H1 (cell line): ENCODE measurements around the gene LIX1L. TPM values are rescaled to one million over a fixed set of nuclear protein-coding genes. Genes with fewer than 3 reads are reported as not detected.

Experiments
- CHD7 ChIP-seq: fragments of 300-600 bp; sonication (generic); IDR thresholded peaks from 2 replicates; pipeline ENCODE4 v1.7.1; 2012; ENCODE audit warnings: low read length, moderate library complexity, mild to moderate bottlenecking, inconsistent platforms; ENCODE audit not compliant: insufficient replicate concordance
- E2F6 ChIP-seq: IDR thresholded peaks from 2 replicates; pipeline ENCODE4 v1.6.1; 2012; ENCODE audit warnings: inconsistent platforms
- EP300 ChIP-seq, 2 experiments: IDR thresholded peaks; 1 replicate in 1 of 2; 2 replicates in 1 of 2; pipeline ENCODE4 v1.6.1; 2011 to 2012; ENCODE audit warnings: low read depth in 2 of 2, low read length in 2 of 2, mild to moderate bottlenecking in 2 of 2, borderline replicate concordance in 1 of 2, inconsistent platforms in 1 of 2, moderate library complexity in 1 of 2
- POLR2A ChIP-seq, 2 experiments: IDR thresholded peaks; 1 replicate in 1 of 2; 2 replicates in 1 of 2; pipeline ENCODE4 v1.6.1; 2011; ENCODE audit warnings: low read depth in 2 of 2, low read length in 2 of 2, mild to moderate bottlenecking in 2 of 2; ENCODE audit errors: control extremely low read depth in 1 of 2
- POLR2AphosphoS5 ChIP-seq: IDR thresholded peaks from 2 replicates; pipeline ENCODE4 v1.6.1; 2011; ENCODE audit warnings: low read depth, low read length
- SP1 ChIP-seq: IDR thresholded peaks from 2 replicates; pipeline ENCODE4 v1.6.1; 2011; ENCODE audit warnings: low read depth, low read length
- SP4 ChIP-seq: IDR thresholded peaks from 2 replicates; pipeline ENCODE4 v1.6.1; 2012; ENCODE audit warnings: low read length, inconsistent platforms
- SRF ChIP-seq: IDR thresholded peaks from 2 replicates; pipeline ENCODE4 v1.6.1; 2011; ENCODE audit warnings: mild to moderate bottlenecking, low read depth, low read length, moderate library complexity
- TAF7 ChIP-seq: optimal IDR thresholded peaks from 2 replicates; pipeline ENCODE3; 2011; ENCODE audit warnings: low read depth, mild to moderate bottlenecking, inconsistent platforms, low read length, moderate library complexity, borderline replicate concordance
- USF2 ChIP-seq: IDR thresholded peaks from 2 replicates; pipeline ENCODE4 v1.6.1; 2011; ENCODE audit warnings: low read length, improper control_type of control experiment
- polyA plus RNA-seq, 7 experiments: library from polyadenylated mRNA; depleted of rRNA in 3 of 7; stranded (reverse) in 5 of 7; unstranded in 2 of 7; fragments of >200 nt in 5 of 7; fragments of 200-250 nt in 2 of 7; gene quantifications; 1 replicate in 5 of 7; 2 replicates in 1 of 7; 4 replicates in 1 of 7; pipeline versions ENCODE4 v1.2.1 to v1.2.3, GENCODE V29; 2011 to 2013; ENCODE audit warnings: missing spikeins in 2 of 7, mixed read lengths in 2 of 7
- total RNA-seq: library from RNA; stranded (reverse); fragmentation: NEBNext Ultra II Directional; extraction: Animal tissue kit (Norgen Biotek cat#: 25700); gene quantifications from 2 replicates; pipeline ENCODE4 v1.2.1, GENCODE V29; 2021

LIX1L gene
- total and polyA plus RNA-seq, 2 of the 8 experiments (the other 6 are each of a cell fraction or from before 2014, with no cell fraction given): 2.9 to 3.7 TPM

GRCh38 chr1:145891143-145891542, 66.7 kb downstream of the LIX1L start (continued):
- no peak for TF ChIP-seq CHD7
- TF ChIP-seq POLR2A (IDR thresholded peaks at IDR 0.05; ENCODE audit: control extremely low read depth in 1 of 2, low read depth in 2 of 2, low read length in 2 of 2): no peak
- no peak for TF ChIP-seq SP4
- TF ChIP-seq EP300 (IDR thresholded peaks at IDR 0.05; ENCODE audit: borderline replicate concordance in 1 of 2, low read depth in 2 of 2, low read length in 2 of 2): no peak
- no peak for TF ChIP-seq POLR2AphosphoS5
- no peak for TF ChIP-seq USF2
- TF ChIP-seq SP1: no peak
- no peak for TF ChIP-seq TAF7
- TF ChIP-seq E2F6: no peak
- TF ChIP-seq SRF: no peak
